ENCODE measurements around the gene KIT. TPM values are rescaled to one million over a fixed set of nuclear protein-coding genes. Genes with fewer than 3 reads are reported as not detected.

Gene KIT
- total and polyA plus RNA-seq, 2 experiments from 2014 or later: 3.2 to 10.5 TPM

- Histone ChIP-seq H3K4me1 (ENCODE audit: low read depth) (no peaks in the 10 kb centered on the region), H3K9me3 (ENCODE audit: low read depth) (no peaks in the 10 kb centered on the region), H3K36me3 (no peaks in the 10 kb centered on the region), H3K27ac (no peak overlapping the region), H3K27me3 (no peaks in the 10 kb centered on the region), H3K4me3 (no peak overlapping the region)
- TF ChIP-seq CTCF (IDR thresholded peaks at IDR 0.05; ENCODE audit: low read depth, low read length): no peak
- DNase-seq (ENCODE audit: low read depth in 1 of 2, low spot score in 1 of 2): no peak
Measured at GRCh38 chr4:54703182-54703581, 45.4 kb downstream of the KIT start.

- no peaks in the 10 kb centered on the region for H3K9me3 ChIP-seq (ENCODE audit: low read depth)
- no peaks in the 10 kb centered on the region for H3K36me3 ChIP-seq
- H3K27me3 ChIP-seq: no peaks in the 10 kb centered on the region
- no peak overlapping the region for H3K4me3 ChIP-seq
- H3K4me1 ChIP-seq (ENCODE audit: low read depth): no peaks in the 10 kb centered on the region
- H3K27ac ChIP-seq: no peak overlapping the region
- DNase-seq (ENCODE audit: low read depth in 1 of 2, low spot score in 1 of 2): no peak
- no peak for TF ChIP-seq CTCF (IDR thresholded peaks at IDR 0.05; ENCODE audit: low read depth, low read length)
Measured at GRCh38 chr4:54707406-54707805, 49.6 kb downstream of the KIT start.

GRCh38 chr4:54708339-54709279 is 50.9 kb downstream of the KIT start:
- Histone ChIP-seq H3K36me3 (no peaks in the 10 kb centered on the region), H3K27me3 (no peaks in the 10 kb centered on the region)

GRCh38 chr4:54709400-54709799 is 51.6 kb downstream of the KIT start:
- H3K4me1 ChIP-seq (ENCODE audit: low read depth): no peaks in the 10 kb centered on the region
- no peaks in the 10 kb centered on the region for H3K27me3 ChIP-seq
- peak in 1 of 2 donors; percentile 31 for DNase-seq (ENCODE audit: low read depth in 1 of 2, low spot score in 1 of 2)
- no peak overlapping the region for H3K27ac ChIP-seq
- H3K36me3 ChIP-seq: no peaks in the 10 kb centered on the region
- no peak overlapping the region for H3K4me3 ChIP-seq
- H3K9me3 ChIP-seq (ENCODE audit: low read depth): no peaks in the 10 kb centered on the region
- no peak for TF ChIP-seq CTCF (IDR thresholded peaks at IDR 0.05; ENCODE audit: low read depth, low read length)

More at GRCh38 chr4:54708339-54709279, 50.9 kb downstream of the KIT start:
- Histone ChIP-seq H3K27ac (no peak overlapping the region), H3K4me3 (no peak overlapping the region), H3K4me1 (ENCODE audit: low read depth) (no peaks in the 10 kb centered on the region), H3K9me3 (ENCODE audit: low read depth) (no peaks in the 10 kb centered on the region)
- DNase-seq (ENCODE audit: low read depth in 1 of 2, low spot score in 1 of 2): no peak
- TF ChIP-seq CTCF (IDR thresholded peaks at IDR 0.05; ENCODE audit: low read depth, low read length): no peak

GRCh38 chr4:54712206-54712605 is 54.4 kb downstream of the KIT start:
- no peak for DNase-seq (ENCODE audit: low read depth in 1 of 2, low spot score in 1 of 2)
- no peak for TF ChIP-seq CTCF (IDR thresholded peaks at IDR 0.05; ENCODE audit: low read depth, low read length)
- Histone ChIP-seq H3K27me3 (no peaks in the 10 kb centered on the region), H3K4me3 (no peak overlapping the region), H3K36me3 (no peaks in the 10 kb centered on the region), H3K27ac (no peak overlapping the region), H3K4me1 (ENCODE audit: low read depth) (no peaks in the 10 kb centered on the region), H3K9me3 (ENCODE audit: low read depth) (no peaks in the 10 kb centered on the region)

Measured in cardiac muscle cell (in vitro differentiated cells and primary cell).